Stimulated activated CD4-positive, alpha-beta T cell treated with anti-CD3 and anti-CD28 coated beads, TNF-alpha, amount 100 ng/mL, for 24 hours (primary cell): ENCODE measurements around the gene RBKS.

Source experiments
- DNase-seq, 3 experiments: peaks; one replicate each; pipeline ENCODE4 v3.0.0-alpha.2; 2020; ENCODE audit warnings: low read depth in 3 of 3

The RBKS gene

GRCh38 chr2:27890146-27890923 lies at the start of gene RBKS, which contains the start of gene BABAM2:
TSS of gene RBKS (minus strand) at chr2:27890387. CDS start at chr2:27890345, 42 bp downstream.
TSS of gene BABAM2 (plus strand) at chr2:27890729. CDS start at chr2:27894557, 3,828 bp downstream.
- peak; percentile 77 to 86 (median 82) for DNase-seq

GRCh38 chr2:27935026-27935425 lies 44.8 kb upstream of the RBKS start:
- DNase-seq = no peak

GRCh38 chr2:27932396-27932795 lies 42.2 kb upstream of the RBKS start:
- DNase-seq = no peak

GRCh38 chr2:27931361-27931950 lies 41.3 kb upstream of the RBKS start:
- no peak for DNase-seq

- no peak for DNase-seq
Measured at GRCh38 chr2:27929916-27930486, 39.8 kb upstream of the RBKS start.

GRCh38 chr2:27925766-27926472 lies 35.7 kb upstream of the RBKS start:
- DNase-seq = no peak

- DNase-seq = no peak
Measured at GRCh38 chr2:27922842-27923241, 32.7 kb upstream of the RBKS start.

GRCh38 chr2:27921880-27922547 lies 31.8 kb upstream of the RBKS start:
- no peak for DNase-seq

- DNase-seq = no peak
Measured at GRCh38 chr2:27921424-27921823, 31.2 kb upstream of the RBKS start.

- no peak for DNase-seq
Measured at GRCh38 chr2:27920148-27920885, 30.1 kb upstream of the RBKS start.

- DNase-seq = no peak
Measured at GRCh38 chr2:27916293-27916995, 26.3 kb upstream of the RBKS start.

- no peak for DNase-seq
Measured at GRCh38 chr2:27915874-27916273, 25.7 kb upstream of the RBKS start.

GRCh38 chr2:27915191-27915590 lies 25.0 kb upstream of the RBKS start:
- no peak for DNase-seq

GRCh38 chr2:27914805-27915175 lies 24.6 kb upstream of the RBKS start:
- DNase-seq = no peak

GRCh38 chr2:27914041-27914804 lies 24.0 kb upstream of the RBKS start:
- DNase-seq = no peak

GRCh38 chr2:27912512-27912911 lies 22.3 kb upstream of the RBKS start:
- DNase-seq = no peak

GRCh38 chr2:27911458-27912210 lies 21.4 kb upstream of the RBKS start:
- DNase-seq = no peak

- DNase-seq = no peak
Measured at GRCh38 chr2:27909901-27910300, 19.7 kb upstream of the RBKS start.

- no peak for DNase-seq
Measured at GRCh38 chr2:27907547-27907946, 17.4 kb upstream of the RBKS start.
